GM12801 (cell line): ENCODE measurements around the gene MSI2.

Source experiments
- TF ChIP-seq, protein P1 (sequence below): IDR thresholded peaks from one replicate; pipeline ENCODE4 v1.5.1; 2011; ENCODE audit warnings: control low read depth; ENCODE audit not compliant: insufficient read length; ENCODE audit errors: extremely low read depth

Gene MSI2

GRCh38 chr17:57484081-57484666, 227.9 kb downstream of the MSI2 start:
- TF ChIP-seq, protein P1, sequence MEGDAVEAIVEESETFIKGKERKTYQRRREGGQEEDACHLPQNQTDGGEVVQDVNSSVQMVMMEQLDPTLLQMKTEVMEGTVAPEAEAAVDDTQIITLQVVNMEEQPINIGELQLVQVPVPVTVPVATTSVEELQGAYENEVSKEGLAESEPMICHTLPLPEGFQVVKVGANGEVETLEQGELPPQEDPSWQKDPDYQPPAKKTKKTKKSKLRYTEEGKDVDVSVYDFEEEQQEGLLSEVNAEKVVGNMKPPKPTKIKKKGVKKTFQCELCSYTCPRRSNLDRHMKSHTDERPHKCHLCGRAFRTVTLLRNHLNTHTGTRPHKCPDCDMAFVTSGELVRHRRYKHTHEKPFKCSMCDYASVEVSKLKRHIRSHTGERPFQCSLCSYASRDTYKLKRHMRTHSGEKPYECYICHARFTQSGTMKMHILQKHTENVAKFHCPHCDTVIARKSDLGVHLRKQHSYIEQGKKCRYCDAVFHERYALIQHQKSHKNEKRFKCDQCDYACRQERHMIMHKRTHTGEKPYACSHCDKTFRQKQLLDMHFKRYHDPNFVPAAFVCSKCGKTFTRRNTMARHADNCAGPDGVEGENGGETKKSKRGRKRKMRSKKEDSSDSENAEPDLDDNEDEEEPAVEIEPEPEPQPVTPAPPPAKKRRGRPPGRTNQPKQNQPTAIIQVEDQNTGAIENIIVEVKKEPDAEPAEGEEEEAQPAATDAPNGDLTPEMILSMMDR = no peak

GRCh38 chr17:57484826-57485565, 228.7 kb downstream of the MSI2 start:
- TF ChIP-seq, protein P1 = no peak

DNA sequence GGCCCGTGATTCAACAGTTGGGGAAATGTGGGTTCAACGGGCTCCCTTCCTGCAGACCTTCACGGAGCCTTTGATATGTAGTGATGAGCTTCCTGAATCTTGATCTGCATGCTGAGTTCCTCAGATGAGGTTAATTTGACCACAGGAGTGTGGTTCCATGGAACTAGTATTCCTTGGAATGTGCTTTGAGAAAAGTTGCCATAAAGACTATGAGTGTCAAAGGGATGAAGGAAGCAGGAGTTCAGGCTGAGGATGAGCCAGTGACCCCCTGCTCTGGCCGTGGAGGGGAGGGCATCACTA, 229.2 kb downstream of the MSI2 start:
- TF ChIP-seq, protein P1 = no peak

DNA sequence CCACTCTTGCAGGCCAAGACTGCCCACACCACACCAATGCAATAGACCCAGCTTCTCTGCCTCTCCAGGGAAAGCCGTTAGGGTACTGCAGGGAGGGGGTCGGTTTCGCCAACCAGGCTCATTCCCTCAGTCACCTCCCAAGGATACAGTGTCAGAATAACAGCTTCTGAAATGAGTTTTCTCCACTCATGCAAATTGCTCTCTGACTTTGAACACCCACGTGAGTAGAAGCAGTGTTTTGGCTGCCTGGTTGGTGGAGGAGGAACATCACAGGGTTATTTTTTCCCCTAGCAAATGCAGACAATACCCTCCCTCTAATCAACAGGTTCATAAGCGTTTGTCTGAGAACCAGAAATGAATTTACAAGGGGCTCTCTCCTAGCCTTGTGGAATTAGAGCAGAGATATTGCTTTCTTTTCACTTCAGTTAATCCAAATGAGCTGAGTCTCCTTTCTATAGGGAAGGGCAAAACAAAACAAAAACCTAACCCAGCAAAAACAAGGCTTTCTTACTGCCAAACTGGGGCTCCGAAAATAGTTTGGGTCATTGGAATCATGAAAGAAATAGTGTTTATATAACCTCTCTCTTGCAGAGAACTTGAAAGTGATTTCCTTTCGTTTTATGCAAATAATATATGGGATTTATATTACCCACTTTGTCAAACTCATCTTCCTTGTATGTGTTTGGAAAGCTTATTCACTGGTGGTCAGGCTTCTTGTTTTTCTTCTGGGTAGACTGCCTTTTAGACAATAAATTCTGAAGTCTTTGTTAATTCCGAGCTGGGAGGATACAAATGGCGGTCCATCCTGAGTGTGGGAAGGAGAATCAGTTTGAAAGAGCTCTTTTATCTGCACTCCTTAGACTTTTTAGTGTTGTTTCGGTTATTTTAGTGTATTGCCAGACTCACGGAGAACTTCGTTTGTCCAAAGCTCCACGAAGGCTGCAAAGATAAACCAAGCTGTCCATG, 229.9 kb downstream of the MSI2 start:
- TF ChIP-seq, protein P1 = no peak

DNA sequence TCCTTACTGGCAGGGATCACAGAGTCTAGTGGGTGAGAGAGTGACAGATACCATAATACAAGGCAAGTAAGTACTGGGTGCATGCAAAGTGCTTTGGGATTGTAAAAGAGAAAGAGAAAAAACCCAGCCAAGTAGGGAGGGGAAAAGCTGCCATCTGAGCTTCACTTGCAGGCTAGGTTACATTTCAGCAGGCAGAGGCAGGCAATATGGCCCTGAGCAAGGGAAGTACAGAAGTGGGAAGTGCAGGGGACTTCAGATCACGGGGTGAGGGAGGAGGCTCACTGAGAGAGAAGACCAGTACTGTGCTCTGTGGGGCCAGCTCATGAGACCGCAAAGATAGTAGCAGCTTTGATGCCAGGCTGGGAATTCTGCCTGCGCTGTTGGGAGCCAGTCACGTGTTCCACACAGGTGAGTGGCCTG, 230.6 kb downstream of the MSI2 start:
- TF ChIP-seq, protein P1 = no peak

- TF ChIP-seq, protein P1 = no peak
Observed at GRCh38 chr17:57487573-57487972, 231.2 kb downstream of the MSI2 start.

GRCh38 chr17:57488856-57489255, 232.5 kb downstream of the MSI2 start:
- TF ChIP-seq, protein P1 = no peak
